GM21423 (cell line): ENCODE results near the gene ACKR3.

Experiments
- ATAC-seq: cut with Tn5 transposase; IDR thresholded peaks from one replicate; pipeline ENCODE4 v1.9.1; 2021; ENCODE audit warnings: mild to moderate bottlenecking, moderate library complexity; ENCODE audit not compliant: unreplicated experiment

The ACKR3 gene

GRCh38 chr2:236568068-236568921 is 1.3 kb upstream of the ACKR3 start:
- peak; percentile 48 for ATAC-seq

- no peak for ATAC-seq
Observed at GRCh38 chr2:236568922-236569572, 578 bp upstream of the ACKR3 start.

DNA sequence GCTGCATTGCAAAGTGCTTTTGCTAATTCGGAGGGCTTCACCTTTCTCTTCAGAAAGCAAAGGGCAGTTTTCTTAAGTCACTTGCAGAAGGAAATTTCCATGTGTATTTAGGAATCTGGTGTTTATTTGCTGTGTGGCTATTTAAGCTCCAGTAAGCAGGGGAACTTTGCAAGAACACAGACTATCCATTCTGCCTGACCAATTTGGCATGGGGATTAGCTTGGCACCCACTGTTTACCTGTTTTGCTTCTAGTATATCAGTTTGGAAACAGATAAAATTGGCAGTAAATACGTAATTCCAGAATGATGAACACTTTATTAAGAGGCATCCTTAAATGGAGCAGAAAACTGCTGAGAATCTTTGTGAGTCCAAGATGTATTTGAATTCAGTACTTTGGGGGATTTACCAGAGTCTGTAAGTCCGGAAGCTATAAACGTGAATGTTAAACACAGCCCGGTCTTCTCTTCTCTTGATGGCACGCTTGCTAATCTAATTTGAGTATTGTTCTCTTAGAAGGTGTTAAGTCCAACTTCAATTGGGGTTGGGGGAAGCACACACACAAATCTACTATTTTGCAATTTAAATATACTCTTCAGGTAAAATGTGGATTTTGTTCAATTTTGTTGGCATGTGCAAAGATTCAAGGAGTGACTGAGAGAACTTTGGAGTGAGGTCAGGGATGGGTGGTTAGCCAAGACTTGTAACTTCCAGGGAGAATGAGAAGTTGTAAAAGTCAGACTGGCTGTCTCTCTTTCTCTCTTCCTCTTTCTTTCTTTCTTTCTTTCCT is 650 bp downstream of the ACKR3 start:
- no peak for ATAC-seq

GRCh38 chr2:236571145-236571544 is 1.5 kb downstream of the ACKR3 start:
- no peak for ATAC-seq

DNA sequence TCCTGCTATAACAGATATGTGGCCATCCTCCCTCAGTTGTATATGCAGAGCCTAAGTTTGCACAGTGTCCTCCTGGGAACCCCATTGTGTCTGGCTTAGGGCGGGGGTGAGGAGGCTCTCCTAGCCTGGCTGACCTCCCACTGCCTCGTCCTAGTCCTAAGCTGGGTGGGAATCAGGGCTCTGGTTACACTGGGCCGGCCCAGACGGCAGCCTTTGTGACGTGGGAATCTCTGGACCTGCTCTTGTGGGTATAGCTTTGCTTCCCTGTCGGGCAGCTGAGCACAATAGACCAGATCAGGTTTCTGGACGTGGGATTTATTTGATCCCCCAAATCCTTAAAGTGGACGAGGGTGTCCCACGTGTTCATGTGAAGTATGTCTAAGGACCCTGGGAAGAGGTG is 2.9 kb downstream of the ACKR3 start:
- ATAC-seq, result no peak

- no peak for ATAC-seq
Observed at GRCh38 chr2:236573066-236573929, 3.7 kb downstream of the ACKR3 start.

- no peak for ATAC-seq
Observed at GRCh38 chr2:236574000-236574399, 4.4 kb downstream of the ACKR3 start.

- ATAC-seq, result no peak
Observed at GRCh38 chr2:236574424-236575145, 5.0 kb downstream of the ACKR3 start.

DNA sequence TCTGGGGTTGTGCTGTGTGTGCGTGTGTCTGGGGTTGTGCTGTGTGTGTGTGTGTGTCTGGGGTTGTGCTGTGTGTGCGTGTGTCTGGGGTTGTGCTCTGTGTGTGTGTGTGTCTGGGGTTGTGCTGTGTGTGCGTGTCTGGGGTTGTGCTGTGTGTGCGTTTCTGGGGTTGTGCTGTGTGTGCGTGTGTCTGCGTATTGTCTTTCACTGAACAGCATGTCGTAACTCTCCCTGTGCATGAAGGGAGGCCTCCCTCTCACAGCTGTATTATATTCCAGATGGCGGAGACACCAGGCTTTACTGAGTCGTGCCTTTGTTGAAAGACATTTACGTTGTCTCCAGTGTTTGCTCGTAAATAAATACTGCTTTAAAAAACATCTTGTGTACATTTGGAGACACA is 5.9 kb downstream of the ACKR3 start:
- no peak for ATAC-seq

- ATAC-seq, result no peak
Observed at GRCh38 chr2:236576087-236576486, 6.5 kb downstream of the ACKR3 start.

GRCh38 chr2:236576953-236577352 is 7.3 kb downstream of the ACKR3 start:
- ATAC-seq, result no peak

DNA sequence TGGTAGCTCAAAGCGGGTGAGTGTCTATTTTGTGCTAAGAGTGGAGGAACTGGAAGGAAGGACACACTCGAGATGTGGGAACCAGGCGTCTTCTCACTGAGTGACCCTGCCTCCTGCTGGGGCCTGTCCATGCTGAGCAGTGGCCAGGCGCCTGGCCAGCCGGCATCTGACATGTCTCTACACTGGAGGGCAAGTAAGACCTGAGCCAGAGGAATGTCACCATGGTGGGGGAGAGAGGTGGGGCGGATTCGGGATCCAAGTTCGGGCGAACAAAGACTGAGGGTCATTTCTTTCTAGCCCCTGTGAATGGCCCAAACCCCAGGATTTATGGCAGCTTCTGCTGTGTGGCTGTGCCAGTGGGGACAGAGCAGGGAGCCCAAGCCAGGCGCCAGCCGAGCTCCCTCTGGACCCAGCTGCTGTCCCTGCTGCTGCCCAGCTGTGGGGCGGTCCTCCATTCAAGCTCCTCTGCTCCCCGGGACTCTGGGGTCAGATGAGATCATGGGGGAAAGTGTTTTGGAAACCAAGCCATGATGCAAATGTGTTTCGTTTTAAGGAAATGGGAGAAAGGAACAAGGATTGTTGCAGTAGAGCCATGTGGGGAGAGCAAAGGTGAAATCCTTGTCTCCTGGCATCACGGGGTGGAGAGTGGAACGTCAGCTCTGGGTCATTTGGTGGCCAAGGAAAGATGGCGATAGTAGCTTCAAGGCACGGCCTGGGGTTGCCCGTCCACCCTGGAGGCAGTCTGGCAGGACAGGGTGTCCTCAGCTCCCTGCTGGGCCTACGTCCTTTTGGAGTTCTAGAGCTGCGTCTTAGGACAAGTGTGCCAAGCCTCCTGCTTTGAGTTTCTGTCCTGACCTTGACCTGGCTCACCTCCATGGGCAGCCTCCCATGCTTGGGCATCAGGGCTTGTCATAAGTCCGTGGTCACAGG is 8.1 kb downstream of the ACKR3 start:
- no peak for ATAC-seq

DNA sequence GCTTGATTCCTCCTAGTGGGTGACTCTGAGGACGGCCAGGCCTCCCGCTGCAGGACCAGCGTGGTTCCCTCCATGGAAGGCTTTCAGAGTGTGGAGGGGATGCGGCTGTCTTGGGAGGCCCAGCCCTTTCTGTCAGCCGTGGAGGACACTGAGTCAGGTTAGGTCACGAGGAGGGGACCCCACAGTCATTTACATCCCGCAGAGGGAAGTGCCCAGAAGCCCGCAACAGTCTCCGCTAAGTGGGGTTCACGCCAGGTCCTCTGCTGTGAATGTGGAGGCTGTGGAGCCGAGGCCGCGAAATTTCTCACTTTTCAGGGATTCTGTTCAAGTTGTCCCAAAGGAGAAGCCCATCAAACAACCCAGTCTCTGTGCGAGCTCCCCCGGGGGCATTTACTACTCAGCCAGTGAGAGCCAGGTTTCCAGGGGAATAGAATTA is 8.8 kb downstream of the ACKR3 start:
- ATAC-seq, result no peak

GRCh38 chr2:236579048-236579745 is 9.6 kb downstream of the ACKR3 start:
- ATAC-seq, result no peak

- ATAC-seq, result no peak
Observed at GRCh38 chr2:236579746-236580315, 10.2 kb downstream of the ACKR3 start.

DNA sequence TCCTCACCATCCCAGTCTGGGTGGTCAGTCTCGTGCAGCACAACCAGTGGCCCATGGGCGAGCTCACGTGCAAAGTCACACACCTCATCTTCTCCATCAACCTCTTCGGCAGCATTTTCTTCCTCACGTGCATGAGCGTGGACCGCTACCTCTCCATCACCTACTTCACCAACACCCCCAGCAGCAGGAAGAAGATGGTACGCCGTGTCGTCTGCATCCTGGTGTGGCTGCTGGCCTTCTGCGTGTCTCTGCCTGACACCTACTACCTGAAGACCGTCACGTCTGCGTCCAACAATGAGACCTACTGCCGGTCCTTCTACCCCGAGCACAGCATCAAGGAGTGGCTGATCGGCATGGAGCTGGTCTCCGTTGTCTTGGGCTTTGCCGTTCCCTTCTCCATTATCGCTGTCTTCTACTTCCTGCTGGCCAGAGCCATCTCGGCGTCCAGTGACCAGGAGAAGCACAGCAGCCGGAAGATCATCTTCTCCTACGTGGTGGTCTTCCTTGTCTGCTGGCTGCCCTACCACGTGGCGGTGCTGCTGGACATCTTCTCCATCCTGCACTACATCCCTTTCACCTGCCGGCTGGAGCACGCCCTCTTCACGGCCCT is 11.2 kb downstream of the ACKR3 start:
- no peak for ATAC-seq

GRCh38 chr2:236581546-236581945 is 11.9 kb downstream of the ACKR3 start:
- no peak for ATAC-seq

- no peak for ATAC-seq
Observed at GRCh38 chr2:236582968-236583367, 13.3 kb downstream of the ACKR3 start.
